ENCODE data around the gene PDE3B.

DNA sequence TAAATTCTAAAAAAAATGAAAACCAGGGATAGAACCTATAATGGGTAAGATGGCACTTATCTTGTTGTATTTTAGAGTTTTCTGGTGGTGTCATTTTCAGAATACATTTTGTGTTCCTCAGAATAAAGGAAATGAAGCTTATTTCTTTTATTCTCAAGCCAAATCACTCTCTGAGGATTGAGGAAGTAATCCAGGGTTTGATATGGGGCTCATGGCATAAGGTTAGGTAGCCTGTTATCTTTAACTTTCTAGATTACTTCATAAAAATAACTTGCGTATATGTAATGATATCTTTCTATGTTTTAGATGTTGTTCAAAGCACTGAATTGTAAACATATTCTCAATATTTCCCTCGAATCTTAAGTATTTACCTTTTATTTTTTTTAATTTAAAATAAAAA is 33.5 kb downstream of the PDE3B start:
- TF ChIP-seq CTCF (IDR thresholded peaks at IDR 0.05) (no peak), POLR2A (IDR thresholded peaks at IDR 0.05) (no peak)
